Measurements from ENCODE around the gene OLFML1.

- no peak for TF ChIP-seq CTCF (IDR thresholded peaks at IDR 0.05; ENCODE audit: insufficient read depth, low read depth, low read length)
- TF ChIP-seq EZH2 (IDR thresholded peaks at IDR 0.05; ENCODE audit: insufficient read depth, low read length), result no peak
Observed at GRCh38 chr11:7551571-7551970, 66.3 kb downstream of the OLFML1 start.
